Psoas muscle (tissue), 8 donors: ENCODE measurements around the gene ATP10B. TPM values are rescaled to one million over a fixed set of nuclear protein-coding genes. Genes with fewer than 3 reads are reported as not detected.

Experiments
- ATAC-seq, 4 donors: fragments of 200-7000 bp; cut with Tn5 transposase; one replicate each; pipeline ENCODE4 v1.9.1; 2020; ENCODE audit warnings: moderate library complexity in 3 of 4, mild to moderate bottlenecking in 2 of 4
- DNase-seq, 2 donors: peaks; one replicate each; pipeline ENCODE4 v3.0.0-alpha.2; 2020
- H3K27ac ChIP-seq: fragments of 200-600 bp; one replicate; pipeline ENCODE4 v1.8.0; 2022
- H3K27me3 ChIP-seq, 3 donors: fragments of 200-600 bp in 1 of 3; one replicate each; pipeline versions ENCODE4 v1.6.1 to v1.8.0; 2013 to 2022; ENCODE audit warnings: low read length in 2 of 3, mild to moderate bottlenecking in 2 of 3, moderate library complexity in 1 of 3; ENCODE audit not compliant: insufficient read depth in 3 of 3
- H3K36me3 ChIP-seq, 2 donors: fragments of 200-600 bp in 1 of 2; one replicate each; pipeline versions ENCODE4 v1.6.1 to v1.8.0; 2013 to 2022; ENCODE audit warnings: low read depth in 1 of 2, mild to moderate bottlenecking in 1 of 2, moderate library complexity in 1 of 2; ENCODE audit not compliant: insufficient read depth in 1 of 2
- H3K4me1 ChIP-seq: fragments of 200-600 bp; one replicate; pipeline ENCODE4 v1.8.0; 2022
- H3K4me3 ChIP-seq: fragments of 200-600 bp; one replicate; pipeline ENCODE4 v1.8.0; 2022; ENCODE audit warnings: mild to moderate bottlenecking
- H3K9me3 ChIP-seq: fragments of 200-600 bp; one replicate; pipeline ENCODE4 v1.8.0; 2022
- WGBS, 3 donors: extraction: QIAGEN DNeasy Blood & Tissue Kit; methylation state at CpG; one replicate each; pipeline versions ENCODE4 v1.1.6 to v1.1.7; 2013; 5-methylcytosine and 5-hydroxymethylcytosine counted together
- intact Hi-C, 2 donors: fragments of 100-400 bp; cut with DNase I; formaldehyde crosslinking; loops; one replicate each; pipeline versions ENCODE4 v1.11.0 to v1.14.2; 2022
- polyA plus RNA-seq, 3 donors: library from polyadenylated mRNA; stranded (reverse); fragments of 200-250 nt; gene quantifications; one replicate each; pipeline ENCODE4 v1.2.3, GENCODE V29; 2013
- total RNA-seq, 4 donors: library from RNA; stranded (reverse); fragmentation: NEBNext Ultra II Directional in 2 of 4; extraction: Animal tissue kit (Norgen Biotek cat#: 25700) in 2 of 4; gene quantifications; one replicate each; pipeline versions ENCODE4 v1.2.1 to v1.2.4, GENCODE V29; 2021 to 2023
- TF ChIP-seq, protein P1 (sequence below): fragments of 200-600 bp; IDR thresholded peaks from one replicate; pipeline ENCODE4 v1.8.0; 2022; ENCODE audit warnings: antibody characterized with exemption
- donor health status: healthy with polysubstance abuse.
- donor health status: DM: no; HTN: no; CAD: no; lungs with moderate emphysema.
- donor health status: Bipolar disorder and iron deficiency.
- donor health status: healthy.
- donor health status: DM: yes; HTN: yes; CAD: no.
- donor health status: DM: no; HTN: no; CAD: no.
- donor health status: DM: no; HTN: no; CAD: no.
- donor health status: DM: yes; HTN: yes; CAD: no.

ATP10B gene
- total and polyA plus RNA-seq, 7 donors: 0.01 to 0.04 TPM; not detected in 5

DNA sequence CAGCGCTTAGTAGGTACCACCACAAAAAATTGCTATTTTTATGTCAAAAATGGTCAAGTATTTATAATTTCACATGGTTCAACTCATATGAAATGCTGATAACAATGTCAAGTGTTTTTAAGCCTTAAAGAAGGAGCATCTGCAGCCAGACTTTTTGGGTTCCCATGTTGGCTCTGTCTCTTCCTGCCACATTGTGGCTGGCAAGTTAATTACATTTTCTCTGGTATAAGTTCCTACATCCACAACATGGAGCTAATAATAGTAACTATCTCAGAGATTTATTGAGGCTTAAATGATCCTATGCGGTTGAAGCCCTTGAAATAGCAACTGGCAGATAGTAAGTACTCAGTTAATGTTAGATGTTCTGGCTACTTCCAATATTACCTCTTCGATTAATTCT lies 5.4 kb downstream of the ATP10B start:
- Histone ChIP-seq H3K27me3 (no peaks in the 10 kb centered on the region), H3K4me1 (no peaks in the 10 kb centered on the region), H3K27ac (no peak overlapping the region), H3K4me3 (no peak overlapping the region), H3K36me3 (no peaks in the 10 kb centered on the region), H3K9me3 (no peaks in the 10 kb centered on the region)
- 68 to 75% (median 73%) methylated on average over 3 of the region's 3 CpGs for WGBS, 3 donors
- intact Hi-C loops: no loop called here
- TF ChIP-seq, protein P1, sequence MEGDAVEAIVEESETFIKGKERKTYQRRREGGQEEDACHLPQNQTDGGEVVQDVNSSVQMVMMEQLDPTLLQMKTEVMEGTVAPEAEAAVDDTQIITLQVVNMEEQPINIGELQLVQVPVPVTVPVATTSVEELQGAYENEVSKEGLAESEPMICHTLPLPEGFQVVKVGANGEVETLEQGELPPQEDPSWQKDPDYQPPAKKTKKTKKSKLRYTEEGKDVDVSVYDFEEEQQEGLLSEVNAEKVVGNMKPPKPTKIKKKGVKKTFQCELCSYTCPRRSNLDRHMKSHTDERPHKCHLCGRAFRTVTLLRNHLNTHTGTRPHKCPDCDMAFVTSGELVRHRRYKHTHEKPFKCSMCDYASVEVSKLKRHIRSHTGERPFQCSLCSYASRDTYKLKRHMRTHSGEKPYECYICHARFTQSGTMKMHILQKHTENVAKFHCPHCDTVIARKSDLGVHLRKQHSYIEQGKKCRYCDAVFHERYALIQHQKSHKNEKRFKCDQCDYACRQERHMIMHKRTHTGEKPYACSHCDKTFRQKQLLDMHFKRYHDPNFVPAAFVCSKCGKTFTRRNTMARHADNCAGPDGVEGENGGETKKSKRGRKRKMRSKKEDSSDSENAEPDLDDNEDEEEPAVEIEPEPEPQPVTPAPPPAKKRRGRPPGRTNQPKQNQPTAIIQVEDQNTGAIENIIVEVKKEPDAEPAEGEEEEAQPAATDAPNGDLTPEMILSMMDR: no peak
- no peak for ATAC-seq
- DNase-seq: no peak

DNA sequence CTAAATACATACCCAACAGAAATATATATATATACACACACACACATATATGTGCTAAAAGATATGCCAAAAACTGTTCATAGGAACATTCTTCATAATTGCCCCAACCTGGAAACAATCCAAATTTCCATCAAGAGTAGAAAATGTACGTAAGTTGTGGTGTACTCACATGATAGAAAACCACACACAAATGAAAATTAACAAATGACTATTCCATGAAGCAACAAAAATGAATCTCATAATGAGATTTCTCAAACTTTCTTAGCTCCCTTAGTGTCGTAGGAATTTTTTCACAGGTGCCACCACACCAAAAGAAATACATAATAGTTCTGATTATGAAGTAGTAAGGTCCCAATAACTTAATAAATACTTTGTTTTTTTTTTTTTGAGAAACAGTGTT lies 7.8 kb downstream of the ATP10B start:
- 65 to 74% (median 73%) methylated on average over 2 of the region's 2 CpGs for WGBS, 3 donors
- no peaks in the 10 kb centered on the region for H3K27me3 ChIP-seq
- H3K4me3 ChIP-seq: no peak overlapping the region
- ATAC-seq (no peak), DNase-seq (no peak)
- intact Hi-C loops: no loop called here
- no peaks in the 10 kb centered on the region for H3K4me1 ChIP-seq
- TF ChIP-seq, protein P1: no peak
- no peak overlapping the region for H3K27ac ChIP-seq
- no peaks in the 10 kb centered on the region for H3K9me3 ChIP-seq
- no peaks in the 10 kb centered on the region for H3K36me3 ChIP-seq

DNA sequence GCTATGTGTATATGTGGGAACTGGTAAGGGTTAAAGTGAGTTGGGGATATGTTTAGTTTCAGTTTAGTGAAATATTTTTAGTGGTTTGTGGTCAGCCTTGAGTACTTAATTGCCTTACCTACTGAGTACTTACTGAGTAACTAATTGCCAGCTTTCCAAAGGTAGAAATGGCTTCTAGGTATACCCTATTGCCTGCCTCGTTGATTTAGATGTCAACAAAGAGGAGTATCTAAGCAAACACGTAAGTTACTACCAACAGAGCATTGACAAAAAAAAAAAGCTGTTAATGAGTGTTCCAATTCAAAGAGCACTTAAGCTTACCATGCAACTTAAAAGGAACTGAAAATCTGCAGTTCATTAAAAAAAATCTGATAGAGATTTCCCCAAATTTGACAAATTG lies 8.8 kb downstream of the ATP10B start:
- WGBS, 3 donors: 38 to 46% (median 39%) methylated on average over 2 of the region's 2 CpGs
- no peak overlapping the region for H3K4me3 ChIP-seq
- H3K9me3 ChIP-seq: no peaks in the 10 kb centered on the region
- ATAC-seq (no peak), DNase-seq (no peak)
- H3K27ac ChIP-seq: no peak overlapping the region
- no peaks in the 10 kb centered on the region for H3K27me3 ChIP-seq
- no peaks in the 10 kb centered on the region for H3K4me1 ChIP-seq
- intact Hi-C loops: no loop called here
- no peaks in the 10 kb centered on the region for H3K36me3 ChIP-seq
- TF ChIP-seq, protein P1: no peak

DNA sequence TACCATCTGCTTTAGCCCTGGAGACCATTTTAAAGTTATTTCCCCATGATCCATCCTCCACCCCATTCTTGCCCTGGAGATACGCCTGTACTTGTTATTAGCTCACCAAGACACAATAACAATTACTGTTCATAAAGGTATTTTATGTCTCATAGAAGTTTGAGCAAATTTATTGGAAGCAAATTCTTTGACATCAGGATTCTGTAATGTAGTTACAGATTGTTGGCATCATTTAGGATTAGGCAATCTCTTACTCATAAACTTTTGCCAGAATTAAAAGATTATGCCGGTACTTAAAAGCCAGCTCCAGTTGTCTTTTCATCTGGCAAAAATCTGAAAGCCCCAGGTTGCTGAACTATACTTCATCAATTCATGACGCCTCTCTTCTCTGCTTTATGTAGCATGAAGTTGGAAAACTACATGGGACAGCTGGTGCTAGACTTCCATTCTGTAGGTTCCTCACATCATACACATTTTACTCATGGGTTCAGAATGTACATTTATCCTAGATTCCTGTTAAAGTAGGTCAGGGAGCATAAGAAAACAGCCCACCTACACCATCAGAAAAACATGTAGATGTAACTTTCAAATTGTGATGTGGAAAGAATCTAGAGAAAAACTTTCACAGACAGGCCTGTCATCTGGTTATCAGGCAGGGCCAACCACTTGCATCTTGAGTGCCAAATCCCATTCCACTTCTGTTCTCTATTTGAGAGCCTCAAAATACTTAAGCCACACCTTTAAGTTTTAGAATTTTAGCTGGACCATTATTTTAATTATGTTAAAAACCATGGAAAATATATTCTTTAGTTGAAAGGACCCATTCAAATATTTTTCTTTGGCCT lies 14.0 kb downstream of the ATP10B start:
- 37 to 53% (median 45%) methylated on average over 3 of the region's 3 CpGs for WGBS, 3 donors
- H3K4me3 ChIP-seq: no peak overlapping the region
- no peaks in the 10 kb centered on the region for H3K4me1 ChIP-seq
- H3K27ac ChIP-seq: no peak overlapping the region
- peaks cover 6% of the 10 kb centered on the region for H3K9me3 ChIP-seq
- no peaks in the 10 kb centered on the region for H3K27me3 ChIP-seq
- no peaks in the 10 kb centered on the region for H3K36me3 ChIP-seq
- TF ChIP-seq, protein P1: no peak
- intact Hi-C loops: no loop called here
- ATAC-seq: no peak
- no peak for DNase-seq

DNA sequence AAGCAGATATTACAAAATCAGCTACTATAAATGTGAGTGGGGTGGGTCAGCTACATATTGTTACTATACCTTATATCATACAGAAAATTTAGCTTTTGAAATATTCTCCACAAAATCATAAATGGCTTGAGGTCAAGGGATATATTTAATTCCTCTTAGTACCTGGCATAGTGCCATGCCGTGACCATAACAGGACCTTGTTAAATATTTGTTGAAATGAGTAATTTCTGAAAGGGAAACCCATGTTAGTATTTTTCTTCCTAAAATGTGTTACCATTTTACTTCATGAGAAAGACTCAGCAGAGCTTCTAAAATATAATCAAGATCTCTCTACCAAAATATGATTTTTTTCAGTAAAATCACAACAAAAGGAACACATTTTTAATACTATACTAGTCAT lies 14.8 kb downstream of the ATP10B start:
- Histone ChIP-seq H3K27ac (no peak overlapping the region), H3K36me3 (no peaks in the 10 kb centered on the region), H3K27me3 (no peaks in the 10 kb centered on the region), H3K4me1 (no peaks in the 10 kb centered on the region), H3K9me3 (peaks cover 6% of the 10 kb centered on the region), H3K4me3 (no peak overlapping the region)
- intact Hi-C loops: no loop called here
- 0 to 1% (median 0%) methylated on average over 1 of the region's 1 CpG for WGBS, 3 donors
- TF ChIP-seq, protein P1: no peak
- ATAC-seq: no peak
- no peak for DNase-seq
